Activated gamma-delta T cell treated with Interleukin-2 at 50 U/mL for 16 hours (primary cell): ENCODE measurements around the gene ARL14EPL.

Source experiments
- DNase-seq: peaks from one replicate; pipeline ENCODE4 v3.0.0-alpha.2; 2020

The ARL14EPL gene

DNA sequence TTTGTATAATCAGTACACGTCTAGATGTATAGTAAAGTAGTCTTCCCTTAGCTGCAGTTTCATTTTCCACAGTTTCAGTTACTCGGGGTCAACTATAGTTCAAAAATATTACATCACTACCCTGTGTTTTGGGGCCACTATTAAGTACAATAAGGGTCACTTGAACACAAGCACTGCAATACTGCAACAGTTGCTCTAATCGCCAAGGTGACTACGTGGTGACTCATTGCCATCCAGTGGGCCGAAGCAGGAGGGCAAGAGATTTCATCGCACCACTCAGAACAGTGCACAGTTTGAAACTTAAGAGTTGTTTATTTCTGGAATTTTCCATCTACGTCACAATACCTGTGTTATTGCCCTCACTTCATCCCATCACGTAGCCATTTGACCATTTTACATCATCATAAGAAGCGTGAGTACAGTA lies at the start of gene ARL14EPL:
ARL14EPL (plus strand) TSS at position 379 of the 424 bp plus-strand sequence. CDS start 18,994 bp downstream, outside the sequence.
- no peak for DNase-seq

DNA sequence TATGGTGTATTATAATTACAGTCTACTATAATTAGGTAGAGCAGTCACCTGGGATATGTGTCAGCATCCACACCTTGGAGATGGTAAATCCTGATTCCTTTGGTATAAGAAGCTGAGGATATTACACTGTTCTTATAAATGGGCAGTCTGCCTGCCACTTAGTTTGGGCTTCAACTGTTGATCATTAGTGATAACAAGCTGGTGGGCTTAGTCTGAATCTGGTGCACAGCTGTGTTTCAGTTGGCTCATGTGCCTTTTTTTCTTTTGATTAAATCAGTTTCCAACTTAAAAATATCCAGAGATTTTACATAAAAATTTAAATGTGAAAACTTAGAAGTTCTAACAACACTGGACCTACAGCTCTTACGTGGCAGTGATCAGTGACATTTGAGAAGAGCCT lies 48.8 kb upstream of the ARL14EPL start:
- no peak for DNase-seq

DNA sequence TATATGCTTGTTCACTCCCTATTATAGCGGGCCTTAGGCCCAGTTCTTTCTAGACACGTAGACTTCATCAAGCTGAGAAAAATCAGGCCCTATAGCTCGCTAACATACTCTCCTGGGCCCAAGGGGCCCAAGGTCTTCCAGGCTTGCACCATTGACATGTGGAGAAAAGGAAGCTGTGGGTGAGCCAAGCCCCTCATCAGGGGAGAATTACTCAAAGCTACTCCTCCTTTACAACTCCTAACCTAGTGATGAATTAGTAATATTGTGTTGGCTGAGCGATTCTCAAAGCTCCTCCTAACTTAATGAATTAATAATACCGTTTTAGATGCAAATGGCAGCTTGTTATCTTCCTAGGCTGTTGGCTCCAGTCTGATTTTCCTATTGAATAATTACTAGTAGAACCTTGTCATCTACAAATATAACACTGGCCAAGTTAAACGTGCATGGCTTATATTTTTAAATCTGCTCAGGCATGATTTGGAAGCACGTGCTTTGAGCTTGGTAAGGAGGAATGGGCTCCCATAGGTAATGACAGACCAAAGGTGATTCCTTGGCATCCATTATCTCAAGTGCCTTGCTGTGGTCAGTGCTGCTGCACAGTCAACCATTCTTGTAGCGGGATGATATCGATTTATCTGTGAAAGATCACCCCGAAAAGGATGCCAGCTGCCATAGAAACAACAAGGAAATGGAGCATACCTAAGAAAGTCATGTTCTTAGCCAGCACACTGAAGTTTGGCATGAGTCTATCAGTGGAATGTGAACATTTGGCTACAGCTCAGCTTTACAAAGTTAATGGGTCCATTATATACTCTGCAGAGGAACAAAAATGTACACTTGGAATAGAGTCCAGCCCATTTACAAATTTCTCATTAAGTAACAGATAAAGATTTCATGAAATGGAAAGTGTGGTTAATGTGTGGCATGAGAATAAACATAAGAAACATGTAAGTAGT lies 46.2 kb upstream of the ARL14EPL start:
- DNase-seq, result no peak

DNA sequence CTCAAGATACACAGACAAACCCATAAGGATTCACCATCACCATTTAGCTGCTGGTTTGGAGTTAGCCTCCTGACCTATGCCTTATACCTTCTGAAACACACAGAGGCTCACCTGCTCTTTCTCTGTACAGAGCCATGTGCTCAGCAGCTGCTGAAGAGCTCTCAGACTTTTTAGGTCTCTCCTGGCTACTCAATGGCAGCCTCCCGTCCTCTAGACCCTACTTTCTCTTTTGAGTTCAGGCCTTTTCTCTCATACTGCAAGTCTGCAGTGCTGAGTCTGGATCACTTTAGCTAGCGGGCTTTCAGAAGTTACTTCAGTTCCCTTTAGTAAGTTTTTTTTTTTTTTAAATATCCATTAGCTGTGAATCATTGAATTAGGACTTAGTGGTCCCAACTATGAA lies 44.3 kb upstream of the ARL14EPL start:
- DNase-seq, result no peak

DNA sequence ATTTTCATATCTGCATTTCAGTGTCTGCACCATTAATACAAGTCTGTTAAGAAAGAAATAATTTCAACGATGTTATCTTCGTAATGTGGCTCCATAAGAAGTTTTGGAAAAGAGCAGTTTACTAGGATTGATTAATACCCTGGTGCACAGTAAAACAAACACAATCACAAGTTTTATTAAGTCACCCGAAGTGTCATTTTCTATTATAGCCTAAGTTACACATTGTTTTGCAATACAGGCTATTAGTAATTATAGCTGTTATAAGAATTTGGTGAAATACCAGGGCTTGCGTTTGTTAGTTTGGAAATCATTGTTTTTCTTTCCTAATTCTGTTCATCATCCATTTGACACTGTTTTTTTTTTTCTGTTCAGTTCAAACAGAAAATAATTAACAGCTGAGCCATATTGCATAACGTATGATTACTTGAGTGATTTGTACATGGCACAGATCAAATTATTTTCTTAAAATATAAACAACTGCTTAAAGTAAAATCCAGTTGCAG lies 39.4 kb upstream of the ARL14EPL start:
- DNase-seq, result no peak

DNA sequence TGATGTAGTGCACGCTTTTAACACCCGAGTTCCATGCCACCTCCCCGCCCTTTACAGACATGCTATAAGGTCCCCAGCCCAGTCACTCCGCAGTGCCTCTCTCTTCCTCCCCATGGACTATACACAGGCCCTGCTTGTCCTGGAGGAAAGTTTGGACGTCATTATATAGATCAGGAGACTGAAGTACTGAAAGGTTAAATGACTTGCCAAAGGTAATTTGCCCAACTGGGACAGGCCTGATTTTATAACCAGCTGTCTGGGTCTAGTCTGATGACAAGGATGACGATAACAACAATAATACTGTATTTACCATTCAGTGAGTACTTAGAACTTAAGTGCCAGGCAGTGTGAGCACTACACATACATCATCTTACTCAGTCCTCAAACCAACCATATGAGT lies 36.9 kb upstream of the ARL14EPL start:
- no peak for DNase-seq

DNA sequence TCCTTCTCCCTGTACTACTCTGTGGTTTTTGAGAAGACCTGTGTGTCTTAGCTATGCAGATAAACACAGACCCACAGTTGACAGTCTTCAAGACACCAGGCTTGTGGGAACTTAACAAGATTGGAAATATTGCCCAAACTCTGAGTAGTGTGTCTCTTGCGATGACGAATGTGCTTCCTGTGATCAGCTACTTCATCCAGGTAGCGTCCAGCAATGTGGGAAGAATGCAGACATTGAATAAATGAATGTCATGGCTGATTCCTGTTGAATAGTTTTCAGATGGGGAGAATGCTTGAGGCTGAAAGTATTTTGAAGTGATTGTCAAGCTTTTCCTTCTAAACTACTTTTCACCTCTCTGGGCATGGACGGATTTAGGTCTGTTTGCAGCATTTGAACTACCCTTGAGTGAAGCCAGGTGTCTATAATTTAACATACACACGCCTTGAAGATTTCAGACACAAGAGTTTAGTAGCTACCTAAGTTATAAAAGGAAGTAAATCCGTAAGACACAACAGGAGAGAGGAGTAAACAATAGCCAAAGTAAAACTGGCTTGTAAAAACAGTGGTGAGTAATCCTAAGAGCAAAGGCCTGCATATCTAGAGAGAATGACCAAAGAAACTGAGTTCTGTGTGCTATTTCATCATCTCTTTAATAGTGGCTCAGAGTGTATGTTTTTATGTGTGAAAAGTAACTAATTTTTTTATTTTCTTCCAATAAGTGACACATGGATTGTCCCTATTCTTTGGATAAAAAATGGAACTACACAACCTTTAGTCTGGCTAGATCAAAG lies 30.0 kb upstream of the ARL14EPL start:
- no peak for DNase-seq

DNA sequence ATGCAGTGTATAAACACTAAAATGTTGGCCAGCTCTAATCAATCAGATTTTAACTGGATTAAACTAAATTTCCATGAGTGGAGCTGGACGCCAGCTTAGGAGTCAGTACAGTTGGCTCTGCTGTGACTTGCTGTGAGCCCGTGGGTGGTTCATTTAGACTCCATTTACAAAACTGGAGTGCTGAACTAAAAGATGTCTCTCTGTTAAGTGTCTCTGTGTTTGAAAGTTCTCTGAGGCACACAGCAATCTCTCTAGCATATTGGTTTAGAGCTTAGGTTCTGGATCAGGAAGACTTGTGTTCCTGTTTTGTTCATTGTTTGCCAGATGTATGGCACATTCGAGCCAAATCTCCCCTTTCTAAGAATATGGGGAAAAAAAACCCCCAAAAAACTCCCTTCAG lies 28.0 kb upstream of the ARL14EPL start:
- no peak for DNase-seq

DNA sequence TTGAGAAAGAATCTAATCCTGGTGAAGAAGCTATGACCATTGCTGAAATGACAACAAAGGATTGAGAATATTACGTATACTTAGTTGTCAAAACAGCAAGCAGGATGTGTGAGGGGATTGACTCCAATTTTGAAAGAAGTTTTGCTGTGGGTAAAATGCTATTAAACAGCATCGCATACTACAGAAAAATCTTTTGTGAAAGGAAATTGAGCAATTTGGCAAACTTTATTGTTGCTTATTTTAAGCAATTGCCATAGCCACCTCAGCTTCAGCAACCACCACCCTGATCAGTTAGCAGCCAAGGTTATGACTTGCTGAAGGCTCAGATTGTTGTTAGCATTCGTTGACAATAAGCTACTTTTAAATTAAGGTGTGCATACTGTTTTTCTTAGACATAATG lies 22.5 kb upstream of the ARL14EPL start:
- DNase-seq, result no peak

DNA sequence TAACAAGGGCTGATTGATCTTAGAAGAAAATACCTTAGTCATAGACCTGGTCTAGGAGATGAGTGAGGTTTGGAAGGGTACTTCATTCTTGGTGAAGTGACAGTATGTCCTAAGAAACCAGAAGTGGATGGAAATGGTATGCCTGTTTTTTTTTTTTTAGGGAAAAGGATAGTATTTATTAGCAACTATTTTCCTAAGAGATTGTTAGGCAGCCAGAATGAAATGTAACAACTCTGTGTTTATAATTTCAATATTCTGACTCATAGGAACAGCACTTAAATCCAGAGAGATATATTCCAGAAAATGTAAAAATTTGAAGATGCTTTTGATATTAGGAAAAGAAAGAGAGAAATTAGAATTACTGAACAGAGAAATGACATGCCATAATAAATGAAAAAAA lies 21.2 kb upstream of the ARL14EPL start:
- DNase-seq, result no peak

DNA sequence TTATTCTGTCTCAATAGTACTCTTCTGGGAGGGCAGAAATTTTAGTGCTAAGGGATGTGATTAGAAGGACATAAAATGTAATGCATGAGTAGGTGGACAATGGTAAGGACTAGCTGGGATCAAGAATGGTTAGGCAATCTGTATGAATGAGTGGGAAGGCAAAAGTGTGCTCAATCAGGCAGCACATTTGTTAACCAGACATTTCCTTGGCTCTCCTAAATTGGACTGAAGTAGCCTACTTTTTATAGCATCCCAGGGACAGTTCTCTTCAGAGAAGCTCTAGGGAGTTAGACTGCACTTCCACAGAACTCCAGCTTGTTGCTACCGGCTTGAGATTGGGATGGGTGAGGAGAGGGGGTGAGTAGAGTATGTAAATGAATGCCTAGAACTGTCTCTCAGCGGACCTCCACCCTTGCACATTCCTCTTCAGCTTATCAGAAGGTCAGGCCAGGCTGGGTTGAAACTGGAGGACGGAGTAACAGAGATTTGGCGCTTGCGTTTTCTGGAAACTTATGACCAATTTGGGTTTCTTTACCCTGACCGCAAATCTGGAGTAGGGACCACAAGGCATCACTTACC lies 19.0 kb upstream of the ARL14EPL start:
- DNase-seq, result no peak

DNA sequence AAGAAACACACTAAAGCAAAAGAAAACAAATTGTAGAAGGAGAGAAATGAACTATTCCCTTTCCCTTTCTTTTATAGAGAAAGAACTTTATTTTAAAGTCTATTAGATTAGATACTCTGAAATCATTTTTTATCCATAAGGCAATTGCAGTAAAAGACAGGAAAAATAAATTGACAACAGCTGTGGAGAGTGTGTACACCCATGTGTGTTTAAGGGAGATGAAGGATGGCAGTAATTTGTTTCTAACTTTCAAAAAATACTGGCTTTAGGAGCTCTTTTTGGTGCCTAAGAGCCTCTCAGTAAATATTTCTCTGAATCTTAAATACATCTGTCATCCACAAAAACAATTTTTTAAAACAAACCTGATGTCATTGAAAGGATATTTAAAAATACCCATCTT lies 18.3 kb upstream of the ARL14EPL start:
- no peak for DNase-seq

DNA sequence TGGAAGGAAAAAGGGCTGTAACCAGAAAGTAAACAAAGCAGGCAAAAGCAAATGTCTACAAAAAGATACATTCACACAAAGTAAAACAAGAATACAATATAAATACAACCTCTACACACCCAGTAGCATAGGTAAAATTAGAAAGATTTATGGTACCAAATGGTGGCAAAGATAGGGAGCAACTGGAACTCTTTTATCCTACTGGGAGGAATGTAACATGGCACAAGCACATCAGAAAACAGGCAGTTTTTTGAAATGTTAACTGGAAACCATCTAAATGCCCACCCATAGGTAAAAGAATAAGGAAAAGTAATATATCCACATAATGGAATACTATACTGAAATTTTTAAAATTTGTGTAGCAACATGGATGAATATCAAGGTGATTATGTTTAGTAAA lies 8.7 kb upstream of the ARL14EPL start:
- DNase-seq, result no peak

DNA sequence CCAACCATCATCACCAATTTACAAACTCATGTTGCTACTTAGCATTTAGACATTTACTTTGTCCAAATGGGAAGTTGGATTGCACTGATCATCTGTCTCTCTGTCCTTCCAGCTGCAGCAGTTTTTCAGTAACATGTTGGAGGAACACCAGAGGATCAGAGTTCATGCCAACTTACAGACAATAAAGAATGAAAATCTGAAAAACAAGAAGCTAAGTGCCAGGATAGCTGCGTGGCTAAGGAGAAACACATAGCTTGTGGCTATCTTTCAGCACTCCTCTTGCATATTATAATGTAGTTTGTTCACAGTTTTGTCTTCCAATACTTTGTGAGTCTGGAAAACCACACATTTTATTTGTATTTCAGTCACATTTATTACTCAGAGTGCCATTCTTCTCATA lies 6.4 kb upstream of the ARL14EPL start:
- no peak for DNase-seq

DNA sequence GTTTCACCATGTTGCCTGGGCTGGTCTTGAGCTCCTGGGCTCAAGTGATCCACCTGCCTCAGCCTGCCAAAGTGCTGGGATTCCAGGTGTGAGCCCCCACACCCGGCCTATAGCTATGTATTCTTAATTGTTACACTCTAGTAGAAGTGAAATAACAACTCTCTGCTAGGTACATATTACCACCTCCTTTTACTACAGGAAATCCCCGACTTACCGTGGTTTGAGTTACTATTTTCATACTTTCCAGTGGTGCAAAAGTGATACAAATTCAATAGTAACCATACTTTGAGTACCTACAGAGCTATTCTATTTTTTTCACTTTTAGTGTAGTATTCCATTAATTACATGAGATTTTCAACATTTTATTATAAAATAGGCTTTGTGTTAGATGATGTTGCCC lies 719 bp downstream of the ARL14EPL start:
- DNase-seq, result no peak

DNA sequence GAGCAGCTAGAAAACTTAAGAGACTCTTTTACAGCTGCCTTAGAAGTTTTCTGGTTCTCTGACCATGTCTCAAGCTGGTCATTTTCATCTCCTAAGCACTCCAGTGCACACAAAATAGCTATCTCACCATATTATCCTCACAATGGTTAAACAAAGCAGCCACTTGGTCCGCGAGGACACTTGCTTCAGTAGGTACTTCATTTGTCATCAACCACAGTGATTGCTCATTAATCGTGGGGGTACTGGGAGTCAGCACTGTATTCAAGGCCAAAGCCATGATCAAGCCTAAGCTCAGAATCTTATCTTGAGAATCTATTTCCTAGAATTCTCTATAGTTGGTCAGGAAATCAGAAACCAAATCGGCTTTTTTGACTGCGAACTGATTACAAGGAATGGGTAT lies 2.9 kb downstream of the ARL14EPL start:
- DNase-seq, result no peak

DNA sequence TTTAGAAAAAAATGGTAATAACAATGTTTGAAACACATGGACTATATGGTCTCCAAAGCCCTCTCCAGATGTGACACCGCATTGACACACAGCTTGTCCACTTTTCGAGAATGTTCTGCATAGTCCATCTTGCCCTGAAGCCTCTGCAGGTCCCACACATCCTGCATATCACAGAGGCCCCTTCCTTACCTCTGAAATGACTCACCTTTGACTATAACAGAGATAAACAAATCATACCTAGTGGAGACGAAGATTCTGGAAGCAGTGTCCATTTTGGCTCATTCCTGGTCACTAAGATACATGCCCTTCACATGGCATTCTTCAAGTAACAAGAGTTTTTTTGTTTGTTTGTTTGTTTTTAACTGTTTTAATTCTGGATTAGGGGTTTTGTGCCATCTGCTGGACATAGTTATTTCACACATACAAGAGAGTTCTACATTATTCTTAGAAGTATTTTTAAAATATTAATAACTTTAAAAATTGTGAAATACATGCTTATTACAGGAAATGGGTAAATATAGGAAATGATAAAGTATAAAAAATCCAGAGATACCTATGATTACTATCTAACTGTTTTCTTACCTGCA lies 5.1 kb downstream of the ARL14EPL start:
- DNase-seq, result no peak

DNA sequence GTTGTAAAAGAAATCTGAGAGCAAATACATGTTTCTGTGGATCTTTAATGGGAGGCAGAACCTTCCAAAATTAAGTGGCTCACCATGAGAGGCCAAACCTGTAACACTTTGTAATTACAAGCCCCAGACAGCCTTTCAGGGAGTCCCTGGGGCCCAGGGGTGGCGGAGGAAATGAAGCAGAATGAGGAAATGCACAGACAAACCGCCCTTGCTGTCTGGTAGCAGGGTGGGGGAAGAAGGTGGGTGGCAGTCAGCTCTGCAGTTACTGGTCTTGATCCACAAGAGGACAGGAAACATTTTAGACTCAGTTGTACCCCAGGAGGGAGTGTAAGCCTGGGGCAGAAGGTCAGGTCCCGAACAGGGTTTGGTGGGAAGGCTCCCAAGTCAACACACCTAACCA lies 6.5 kb downstream of the ARL14EPL start:
- DNase-seq, result peak; percentile 29

DNA sequence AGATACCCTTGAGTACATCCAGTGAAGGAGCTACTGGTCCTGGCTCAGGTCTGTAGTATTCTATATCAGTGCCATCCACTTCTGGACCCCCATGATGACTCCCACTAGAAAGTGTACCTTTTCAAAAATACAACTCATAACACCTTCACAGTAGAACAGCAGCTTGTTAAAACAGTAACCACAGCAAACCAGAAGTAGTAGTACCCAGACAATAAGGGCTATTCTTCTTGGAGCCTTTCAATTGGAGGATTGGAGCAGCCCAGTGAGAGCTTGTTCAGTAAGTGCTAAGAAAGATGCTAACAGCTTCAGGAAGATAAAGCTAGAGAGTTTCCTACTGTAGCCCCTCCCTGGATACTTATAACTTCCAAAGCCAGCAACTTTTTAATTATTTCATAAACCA lies 10.1 kb downstream of the ARL14EPL start:
- DNase-seq, result no peak

DNA sequence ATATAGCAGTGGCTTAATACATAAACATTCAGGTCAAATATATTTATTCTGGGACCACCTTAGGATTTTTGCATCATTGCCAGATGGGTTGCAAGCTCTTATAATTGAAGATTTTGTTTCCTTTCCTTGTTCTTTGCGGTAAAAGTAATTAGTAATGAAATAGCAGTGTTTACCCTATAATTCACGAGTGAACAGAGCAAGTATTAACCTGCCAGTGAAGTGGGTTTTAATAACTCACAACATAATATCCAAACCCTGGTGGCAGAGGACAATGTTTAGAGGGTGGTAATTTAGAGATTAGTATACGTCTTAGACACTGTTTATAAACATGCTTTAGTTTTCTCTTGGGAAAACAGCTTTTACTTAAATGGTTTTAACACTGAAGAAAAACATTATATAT lies 11.8 kb downstream of the ARL14EPL start:
- DNase-seq, result no peak

DNA sequence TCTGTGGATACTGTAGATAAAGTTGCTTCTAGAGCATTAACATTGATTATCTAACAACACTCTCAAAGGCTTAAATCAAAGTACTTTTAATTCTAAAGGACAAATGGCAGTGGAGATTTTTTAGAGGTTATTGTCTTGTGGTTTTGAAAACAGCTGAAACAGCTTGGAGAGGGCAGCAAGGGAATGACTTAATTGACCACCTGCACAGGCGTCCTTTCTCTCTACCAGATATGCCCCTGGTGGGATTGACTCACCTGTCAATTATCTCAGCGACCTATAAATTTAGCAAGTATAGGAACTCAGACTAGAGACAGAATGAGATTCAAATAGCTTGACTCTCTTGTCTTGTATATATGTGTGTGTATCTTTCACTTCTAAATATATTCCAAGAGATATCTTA lies 13.5 kb downstream of the ARL14EPL start:
- DNase-seq, result no peak

DNA sequence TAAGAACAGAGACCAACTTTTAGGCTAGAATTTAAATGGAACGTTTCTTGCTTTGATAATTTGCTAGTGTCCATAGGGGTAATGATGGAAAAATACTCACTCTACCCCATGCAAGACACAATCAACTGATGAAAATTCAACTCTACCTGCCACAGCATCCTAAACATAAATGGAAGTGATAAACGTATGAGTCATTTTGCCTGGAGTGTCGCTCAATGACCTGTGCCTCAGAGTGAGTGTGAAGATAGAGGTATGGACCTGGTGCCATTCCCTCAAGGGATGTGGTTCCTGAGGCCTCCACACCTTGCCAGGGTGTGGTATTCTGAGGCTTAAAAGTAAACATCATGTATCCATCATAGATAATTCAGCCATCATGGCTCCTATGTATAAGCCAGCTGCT lies 14.0 kb downstream of the ARL14EPL start:
- DNase-seq, result no peak

DNA sequence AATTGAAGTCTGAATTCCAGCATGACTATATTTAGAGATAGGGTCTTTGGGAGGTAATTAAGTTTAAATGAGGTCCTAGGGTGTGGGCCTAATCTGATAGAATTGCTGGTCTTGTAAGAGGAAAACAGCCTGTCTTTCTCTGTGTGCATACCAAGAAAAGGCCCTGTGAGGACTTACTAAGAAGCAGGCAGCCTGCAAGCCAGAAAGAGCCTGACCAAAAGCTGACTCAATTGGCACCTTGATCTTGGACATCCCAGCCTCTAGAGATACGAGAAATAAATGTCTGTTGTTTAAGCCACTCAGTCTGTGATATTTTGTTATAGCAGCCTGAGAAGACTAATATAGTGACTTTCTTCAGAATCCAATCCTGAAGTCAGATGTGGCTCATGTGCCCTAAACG lies 14.6 kb downstream of the ARL14EPL start:
- DNase-seq, result no peak
